Activated CD4-positive, alpha-beta T cell treated with anti-CD3 and anti-CD28 coated beads, Interleukin-10, Interleukin-2, amounts not matched to agents 100 ng/mL and 50 ng/mL, durations not matched to agents 16 hours and 8 hours (primary cell): Measurements from ENCODE around the gene PNMA8C.
"Not testable (repeated sequence)": the region's sequence is repeated elsewhere in the genome, so short reads cannot be mapped to it uniquely, and the experiment has no call there.

Experiments
- DNase-seq: peaks from one replicate; pipeline ENCODE4 v3.0.0-alpha.2; 2020

PNMA8C gene

DNA sequence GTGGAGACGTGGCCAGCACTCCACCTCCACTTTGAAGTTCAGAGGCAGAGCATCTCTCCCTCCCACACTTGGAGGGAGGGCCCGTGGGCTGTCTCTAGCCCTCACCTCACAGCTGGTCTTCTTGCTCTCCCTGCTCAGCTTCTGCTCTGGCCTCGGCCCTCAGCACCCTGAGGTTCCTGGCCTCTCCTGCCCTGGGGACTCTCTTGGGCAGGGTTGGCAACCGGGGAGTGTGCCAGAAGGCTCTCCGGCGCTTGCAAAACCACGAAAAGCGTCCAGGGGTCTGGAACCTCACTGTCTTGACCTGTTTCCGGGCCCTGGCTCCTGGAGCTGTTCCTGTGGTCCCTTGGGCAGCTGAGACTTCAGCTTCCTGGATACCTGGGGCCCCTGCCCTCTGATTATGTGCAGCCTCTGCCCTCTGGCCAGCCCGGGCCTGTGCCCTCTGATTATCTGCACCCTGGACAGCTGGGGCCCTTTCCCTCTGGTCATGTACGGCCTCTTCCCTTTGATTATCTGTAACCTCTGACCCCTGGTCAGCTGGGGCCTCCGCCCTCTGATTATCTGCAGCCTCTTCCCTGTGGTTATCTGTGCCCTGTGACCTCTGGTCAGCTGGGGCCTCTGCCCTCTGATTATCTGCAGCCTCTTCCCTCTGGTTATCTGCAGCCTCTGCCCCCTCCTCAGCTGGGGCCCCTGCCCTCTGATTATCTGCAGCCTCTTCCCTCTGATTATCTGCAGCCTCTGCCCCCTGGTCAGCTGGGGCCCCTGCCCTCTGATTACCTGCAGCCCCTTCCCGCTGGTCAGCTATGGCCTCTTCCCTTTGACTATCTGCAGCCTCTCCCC lies 17.4 kb downstream of the PNMA8C start:
- no peak for DNase-seq

DNA sequence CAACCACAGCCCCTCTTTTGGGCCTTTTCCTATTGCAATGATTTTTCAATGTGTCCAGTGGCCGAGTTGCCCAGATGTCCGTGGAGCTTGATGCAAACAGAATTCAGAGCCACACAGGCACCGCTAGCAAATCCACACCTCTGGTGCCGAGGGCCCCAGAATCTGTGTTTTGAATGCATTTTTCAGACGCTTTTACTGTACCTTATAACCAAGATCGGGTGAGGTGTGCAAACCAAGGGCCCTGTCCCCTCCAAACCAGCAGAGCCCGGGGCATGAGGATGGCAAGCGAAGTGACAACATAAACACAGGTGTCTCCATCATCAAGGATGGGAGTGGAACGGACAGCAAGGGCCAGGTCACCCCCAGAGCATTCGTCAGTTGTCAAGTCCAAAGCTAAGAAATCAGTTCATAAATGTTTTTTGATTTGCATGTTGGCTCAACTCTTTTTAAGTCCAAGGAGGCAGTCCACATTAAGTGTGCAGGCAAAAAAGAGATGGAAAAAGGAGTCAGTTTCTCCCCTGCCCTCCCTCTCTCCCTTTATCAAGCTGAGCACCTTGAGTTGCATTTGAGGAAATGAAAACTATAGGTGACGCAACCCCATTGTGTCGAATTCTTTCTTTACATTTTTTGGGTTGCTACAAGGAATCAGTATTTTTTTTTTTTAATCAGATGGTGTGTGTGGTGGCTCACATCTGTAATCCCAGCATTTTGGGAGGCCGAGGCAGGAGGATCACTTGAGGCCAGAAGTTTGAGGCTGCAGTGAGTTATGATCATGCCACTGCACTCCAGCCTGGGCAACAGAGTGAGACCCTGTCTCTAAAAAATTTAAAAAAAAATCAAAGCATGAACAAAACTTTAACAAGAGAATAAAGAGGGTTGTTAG lies 18.3 kb downstream of the PNMA8C start:
- DNase-seq: no peak

DNA sequence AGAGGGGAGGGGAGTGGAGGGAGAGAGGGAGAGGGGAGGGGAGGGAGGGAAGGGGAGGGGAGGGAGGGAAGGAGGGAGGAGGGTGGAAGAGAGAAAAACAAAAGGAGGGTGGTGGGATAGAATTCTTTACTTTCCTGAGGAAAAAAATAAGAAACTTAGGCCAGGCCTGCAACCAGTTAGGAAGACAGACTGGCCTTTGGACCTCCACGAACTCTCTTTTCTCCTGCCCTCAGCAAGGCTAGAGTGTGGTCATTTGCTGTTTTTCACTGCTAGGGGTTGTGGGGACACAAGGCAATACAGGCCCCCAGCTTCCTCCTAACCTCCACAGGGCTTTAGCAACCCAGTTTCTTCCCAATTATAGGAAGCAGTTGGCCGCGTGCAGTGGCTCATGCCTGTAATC lies 19.5 kb downstream of the PNMA8C start:
- no peak for DNase-seq

DNA sequence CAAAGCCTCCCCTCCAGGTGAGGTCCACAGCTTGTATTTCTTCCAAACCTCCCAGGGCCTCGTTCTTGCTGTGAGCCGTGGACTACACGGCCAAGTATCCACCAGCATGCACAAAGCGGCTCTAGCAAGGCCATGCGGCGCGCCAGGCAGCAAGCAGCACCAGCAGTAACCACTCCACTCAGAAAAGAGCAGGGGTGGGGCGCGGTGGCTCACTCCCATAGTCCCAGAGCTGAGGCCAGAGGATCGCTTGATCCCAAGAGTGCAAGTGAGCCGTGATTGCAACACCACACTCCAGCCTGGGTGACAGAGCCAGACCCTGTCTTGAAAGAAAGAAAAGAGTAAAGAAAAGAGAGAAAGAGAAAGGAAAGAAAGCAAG lies 20.1 kb downstream of the PNMA8C start:
- no peak for DNase-seq

DNA sequence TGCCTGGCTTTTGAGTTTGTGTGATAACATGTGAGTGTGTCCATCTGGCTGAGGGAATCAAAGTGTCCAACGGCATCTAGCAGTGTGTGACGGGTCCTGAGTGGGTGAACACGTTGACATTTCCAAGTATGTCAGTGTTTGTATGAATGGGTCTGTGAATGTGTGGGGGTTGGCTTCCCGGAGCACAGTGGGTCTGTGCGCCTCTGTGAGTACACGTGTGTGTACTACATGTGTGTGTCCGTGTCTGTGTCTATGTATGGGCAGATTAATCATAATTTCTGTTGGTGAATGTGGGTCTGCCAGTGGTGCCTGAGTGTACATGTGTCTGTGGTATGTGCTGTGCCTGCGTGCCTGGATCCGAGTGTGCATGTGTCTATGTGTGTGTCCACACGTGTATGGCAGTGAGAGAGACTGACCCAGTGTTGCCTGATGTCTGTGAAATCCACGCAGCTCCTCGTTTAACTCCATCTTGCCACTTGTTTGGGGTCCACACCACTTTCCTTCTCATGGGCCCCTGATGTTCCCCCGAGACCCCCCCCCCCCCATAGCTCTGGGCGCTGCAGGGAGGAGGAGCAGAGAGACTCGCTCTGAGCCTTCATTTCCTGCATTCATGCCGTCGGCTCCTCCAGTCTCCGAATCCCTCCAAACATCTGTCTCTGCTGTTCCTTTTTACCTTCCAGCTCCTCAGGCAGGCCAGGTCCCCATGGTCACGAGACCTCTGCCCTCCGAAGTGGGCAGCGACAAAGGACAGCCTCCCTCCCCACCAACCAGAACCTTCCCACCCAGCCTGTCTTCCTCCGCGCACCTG lies 20.7 kb downstream of the PNMA8C start:
- DNase-seq: no peak

DNA sequence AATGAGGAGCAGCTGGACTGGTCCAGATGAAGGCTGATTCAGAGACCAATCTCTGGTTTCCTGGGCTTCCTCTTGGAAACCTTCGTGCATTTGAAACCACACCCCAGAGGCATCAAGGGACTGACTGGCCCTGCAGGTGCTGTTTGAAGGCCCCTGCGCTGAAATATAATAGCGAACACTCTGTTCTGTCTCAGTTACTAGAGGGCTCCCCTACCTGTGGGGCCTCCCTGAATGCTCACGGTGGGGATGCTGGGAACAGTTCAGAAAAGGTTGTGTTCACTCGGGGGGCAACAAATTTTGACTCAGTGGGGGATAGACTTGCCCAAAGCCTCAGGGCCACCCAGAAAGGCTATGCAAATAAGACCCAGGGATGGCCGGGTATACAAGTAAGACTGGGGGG lies 21.8 kb downstream of the PNMA8C start:
- DNase-seq: no peak

DNA sequence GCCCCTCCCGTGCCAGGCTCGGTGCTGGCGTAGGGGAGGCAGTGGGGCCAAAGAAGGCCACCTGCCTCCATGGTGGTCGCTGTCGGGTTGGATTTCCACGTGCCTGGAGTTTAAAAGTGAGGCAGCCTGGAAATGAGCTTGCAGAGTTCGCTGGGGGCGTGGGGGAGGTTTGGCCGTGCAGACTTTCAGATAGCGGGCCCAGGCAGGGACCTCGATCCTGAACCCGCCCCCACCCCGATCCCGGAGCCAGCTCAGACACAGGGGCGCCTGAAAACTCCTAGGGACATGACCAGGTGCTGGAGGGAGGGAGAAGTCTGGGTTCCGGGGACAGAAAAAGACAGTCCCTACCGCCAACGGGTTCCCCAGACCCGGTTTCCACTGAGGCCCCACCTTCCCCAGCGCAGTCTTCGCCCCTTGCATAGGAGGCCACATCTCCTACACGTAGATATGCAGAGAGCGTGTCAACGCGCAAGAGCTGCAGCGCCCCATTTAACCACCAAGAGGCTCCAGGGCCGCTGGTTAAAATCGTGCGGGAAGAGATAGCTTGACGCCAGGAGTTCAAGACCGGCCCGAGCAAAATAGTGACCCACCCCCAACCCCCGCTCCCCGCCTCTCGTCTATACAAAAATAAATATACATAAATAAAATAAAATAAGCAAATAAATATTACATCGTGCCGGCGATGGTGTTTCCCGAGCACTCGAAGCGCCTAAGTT lies 23.8 kb downstream of the PNMA8C start:
- peak; percentile 27 for DNase-seq

DNA sequence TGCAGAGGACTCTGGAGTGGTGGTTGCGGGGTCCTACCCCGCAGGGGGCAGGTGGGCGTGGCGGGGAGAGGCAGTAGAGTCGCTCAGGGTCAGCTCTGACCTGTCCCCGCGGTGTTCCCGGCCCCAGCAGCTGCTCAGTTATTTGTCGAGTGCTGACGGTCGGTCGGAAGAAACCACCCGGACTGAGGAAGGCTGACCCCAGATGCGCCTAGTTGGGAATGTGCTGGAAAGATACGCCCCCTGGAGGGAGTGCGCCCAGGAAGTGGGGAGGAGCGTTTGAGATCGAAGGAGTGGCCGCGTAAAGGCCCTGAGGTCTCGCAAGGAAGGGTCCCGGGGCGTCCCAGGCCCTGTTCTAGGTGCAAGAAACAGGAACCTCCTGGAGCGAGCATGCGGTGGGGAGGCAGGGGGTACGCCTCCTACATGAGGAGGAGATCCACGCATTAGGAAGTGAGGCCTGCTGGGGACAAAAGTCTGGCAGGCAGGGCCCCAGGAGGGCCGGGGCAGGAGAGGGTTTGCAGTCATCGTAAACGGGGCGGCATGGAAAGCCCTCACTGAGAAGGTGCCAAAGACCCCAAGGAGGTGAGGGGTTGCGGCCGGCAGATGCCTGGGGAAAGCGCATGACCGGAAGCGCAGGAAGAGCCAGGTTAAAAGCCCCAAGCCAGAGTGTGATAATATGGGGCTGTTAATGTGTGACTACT lies 24.5 kb downstream of the PNMA8C start:
- no peak for DNase-seq

DNA sequence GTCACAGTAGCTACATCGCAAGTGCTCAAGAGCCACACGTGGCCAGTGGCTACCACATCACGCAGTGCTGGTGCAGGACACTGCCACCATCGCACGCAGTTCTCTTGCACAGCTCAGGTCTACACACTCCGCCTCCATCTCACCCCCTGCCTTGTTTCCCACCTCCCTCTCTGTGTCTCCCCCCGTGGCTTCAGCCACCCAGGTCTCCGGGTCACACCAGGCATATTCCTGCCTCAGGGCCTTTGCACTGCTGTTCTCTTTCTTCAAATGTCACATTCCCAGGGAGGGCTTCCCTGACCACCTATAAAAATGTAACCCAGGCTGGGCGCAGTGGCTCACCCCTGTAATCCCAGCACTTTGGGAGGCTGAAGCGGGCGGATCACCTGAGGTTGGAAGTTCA lies 26.0 kb downstream of the PNMA8C start:
- no peak for DNase-seq

DNA sequence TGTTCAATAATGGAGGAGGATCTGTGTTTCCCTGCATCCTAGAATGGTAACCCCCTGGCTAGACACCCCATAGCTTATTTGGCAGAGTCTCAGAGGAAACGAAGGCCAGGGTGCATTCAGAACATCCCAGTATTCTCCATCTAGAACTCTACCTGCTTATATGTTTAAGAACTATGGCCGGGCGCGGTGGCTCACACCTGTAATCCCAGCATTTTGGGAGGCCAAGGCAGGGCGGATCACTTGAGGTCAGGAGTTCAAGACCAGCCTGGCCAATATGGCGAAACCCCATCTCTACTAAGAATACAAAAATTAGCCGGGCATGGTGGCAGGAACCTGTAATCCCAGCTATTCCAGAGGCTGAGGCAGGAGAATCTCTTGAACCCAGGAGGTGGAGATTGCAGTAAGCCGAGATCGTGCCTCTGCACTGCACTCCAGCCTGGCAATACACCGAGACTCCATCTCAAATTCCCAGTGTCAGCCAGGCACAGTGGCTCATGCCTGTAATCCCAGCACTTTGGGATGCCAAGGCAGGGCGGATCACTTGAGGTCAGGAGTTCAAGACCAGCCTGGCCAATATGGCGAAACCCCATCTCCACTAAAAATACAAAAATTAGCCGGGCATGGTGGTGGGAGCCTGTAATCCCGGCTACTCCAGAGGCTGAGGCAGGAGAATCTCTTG lies 30.8 kb downstream of the PNMA8C start:
- not testable (repeated sequence) for DNase-seq

DNA sequence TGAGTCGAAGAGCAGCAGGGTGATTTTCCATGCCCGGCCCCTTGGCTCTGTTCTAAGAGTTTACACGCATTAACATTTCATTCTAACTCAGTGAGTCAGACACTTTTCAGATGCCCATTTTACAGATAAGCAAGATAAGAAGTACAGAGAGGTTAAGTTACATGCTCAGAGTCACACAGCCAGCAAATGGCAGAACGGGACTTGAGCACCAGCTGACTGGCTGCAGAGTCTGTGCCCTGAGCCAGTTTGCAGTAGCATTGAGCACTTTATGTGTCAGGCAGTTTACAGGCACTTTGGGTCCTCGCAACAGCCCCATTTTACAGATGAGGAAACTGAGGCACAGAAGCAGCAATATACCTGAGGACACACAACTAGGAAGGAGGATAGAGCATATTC lies 34.3 kb downstream of the PNMA8C start:
- DNase-seq: no peak

DNA sequence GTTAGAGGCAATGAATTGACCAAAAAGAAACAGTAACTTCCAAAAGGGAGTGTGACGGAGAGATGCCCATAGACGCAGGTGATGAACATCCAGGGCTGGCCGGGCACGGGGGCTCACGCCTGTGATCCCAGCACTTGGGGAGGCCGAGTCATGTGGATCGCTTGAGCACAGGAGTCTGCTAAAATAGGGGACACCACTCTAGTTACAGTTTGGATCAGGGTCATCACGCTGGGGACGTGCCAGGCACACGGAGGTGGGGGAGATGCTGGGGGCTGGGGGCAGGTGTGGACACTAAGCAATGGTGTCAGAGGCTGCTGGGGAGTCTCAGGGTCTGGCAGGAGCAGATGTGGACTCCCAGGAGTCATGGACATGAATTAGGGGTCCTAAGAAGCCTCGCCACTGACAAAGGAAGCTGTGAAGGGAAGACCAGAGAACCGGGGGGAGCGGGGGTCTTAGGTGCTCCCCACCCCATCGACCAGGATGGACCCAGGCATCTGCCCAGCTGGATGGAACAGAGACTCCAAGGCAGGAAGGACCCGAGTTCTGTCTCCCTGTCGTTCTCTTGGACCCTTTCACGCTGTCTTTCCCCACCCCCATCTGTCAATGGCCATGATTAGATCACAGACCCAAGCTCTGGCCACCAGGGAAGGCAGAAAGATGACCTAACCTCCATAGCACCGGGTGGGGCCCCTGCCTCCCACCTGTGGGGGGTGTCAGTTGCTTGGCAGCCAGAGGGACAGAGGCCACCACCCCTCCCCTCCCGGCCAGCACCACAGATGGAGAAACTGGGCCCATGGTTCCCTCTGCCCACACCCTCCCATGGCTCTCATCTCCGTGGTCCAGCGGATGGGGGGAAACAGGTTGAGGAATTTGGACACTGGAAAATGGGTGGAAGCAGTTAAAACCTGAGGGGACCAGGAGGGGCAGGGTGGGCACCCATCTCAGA lies 35.0 kb downstream of the PNMA8C start:
- DNase-seq: no peak

DNA sequence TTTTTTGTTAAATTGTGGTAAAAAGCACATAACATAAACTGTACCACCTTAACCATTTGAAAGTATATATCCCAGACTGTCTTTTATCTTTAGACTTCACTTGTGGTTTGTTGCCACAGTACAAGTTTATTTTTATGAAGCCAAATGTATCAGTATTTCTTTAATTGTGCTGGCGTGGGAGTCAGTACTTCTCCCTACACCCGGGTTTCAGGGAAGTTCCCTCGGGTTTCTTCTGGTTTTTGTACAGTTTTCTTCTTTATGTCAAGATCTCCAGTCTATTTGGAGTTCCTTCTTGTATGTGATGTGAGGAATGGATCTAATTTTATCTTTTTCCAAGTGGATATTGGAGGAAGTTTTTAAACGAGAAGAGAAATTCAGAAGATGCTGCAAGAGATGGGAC lies 35.9 kb downstream of the PNMA8C start:
- no peak for DNase-seq

DNA sequence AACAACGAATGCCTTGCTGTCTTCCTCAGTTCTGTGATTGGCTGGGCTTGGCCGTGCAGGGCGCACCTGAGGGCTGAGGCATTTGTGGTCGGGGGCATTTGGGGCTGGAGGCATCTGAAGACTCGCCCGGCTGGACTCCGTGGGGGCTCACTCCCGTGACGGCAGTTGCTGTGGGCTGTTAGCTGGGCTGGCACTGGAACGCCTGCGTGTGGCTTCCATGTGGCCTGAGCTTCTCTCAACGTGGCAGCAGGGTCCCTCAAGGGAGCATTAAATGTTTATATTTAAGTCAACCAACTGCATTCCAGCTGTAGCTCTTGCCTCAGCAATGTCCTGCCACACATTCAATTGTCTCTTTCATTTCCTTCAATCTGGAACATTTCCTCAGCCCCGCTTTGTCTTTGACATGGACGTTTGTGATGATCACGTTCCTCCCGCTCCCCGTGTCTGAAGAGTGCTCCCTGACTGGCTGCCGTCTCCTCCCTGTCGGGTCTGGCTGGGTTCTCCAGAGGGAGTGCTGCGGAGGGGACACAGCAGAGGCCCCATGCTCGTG lies 36.4 kb downstream of the PNMA8C start:
- DNase-seq: no peak

DNA sequence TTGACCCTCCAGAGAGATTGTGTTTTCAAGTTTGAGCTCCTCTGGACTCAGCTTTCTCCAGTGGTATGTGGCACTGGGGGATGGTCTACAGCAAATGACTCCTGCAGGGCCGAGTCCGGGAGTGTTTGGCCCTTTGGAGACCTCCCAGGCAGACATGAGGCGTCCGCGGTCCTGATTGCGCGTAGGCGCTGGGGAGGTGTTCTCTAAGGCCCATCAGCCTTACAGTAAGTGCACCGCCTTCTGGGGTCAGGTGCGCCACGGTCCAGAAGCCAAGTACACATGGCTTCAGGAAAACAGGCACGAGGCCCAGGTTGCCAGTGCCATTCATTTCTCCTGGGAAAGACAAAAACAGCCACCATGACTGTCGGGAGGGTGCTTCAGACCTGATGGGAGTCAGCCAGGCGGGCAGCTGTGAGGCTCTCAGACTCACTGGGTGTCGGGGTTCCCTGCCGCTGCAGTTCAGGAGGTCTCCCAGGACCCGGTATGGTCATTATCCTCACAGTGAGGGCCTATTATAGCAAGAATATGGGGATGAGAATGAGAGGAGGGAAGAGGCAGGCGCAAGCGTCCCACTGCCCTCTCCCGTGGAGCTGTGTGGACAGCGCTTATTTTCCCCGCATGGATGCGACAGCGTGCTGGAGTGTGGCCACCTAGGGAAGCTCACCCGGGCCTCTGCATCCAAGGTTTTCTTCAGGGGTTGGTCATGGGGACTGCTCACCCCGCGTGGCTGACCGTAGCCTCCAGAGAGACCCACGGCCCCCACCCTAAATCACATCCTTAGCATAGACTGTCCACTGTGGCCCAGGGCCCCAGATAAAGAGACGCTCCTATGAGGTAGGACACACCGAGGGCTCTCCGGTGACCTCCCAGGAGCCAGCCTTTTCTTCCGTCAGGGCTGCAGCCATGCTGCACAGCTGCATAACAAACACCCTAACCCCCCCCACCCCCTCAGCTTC lies 37.2 kb downstream of the PNMA8C start:
- DNase-seq: no peak

DNA sequence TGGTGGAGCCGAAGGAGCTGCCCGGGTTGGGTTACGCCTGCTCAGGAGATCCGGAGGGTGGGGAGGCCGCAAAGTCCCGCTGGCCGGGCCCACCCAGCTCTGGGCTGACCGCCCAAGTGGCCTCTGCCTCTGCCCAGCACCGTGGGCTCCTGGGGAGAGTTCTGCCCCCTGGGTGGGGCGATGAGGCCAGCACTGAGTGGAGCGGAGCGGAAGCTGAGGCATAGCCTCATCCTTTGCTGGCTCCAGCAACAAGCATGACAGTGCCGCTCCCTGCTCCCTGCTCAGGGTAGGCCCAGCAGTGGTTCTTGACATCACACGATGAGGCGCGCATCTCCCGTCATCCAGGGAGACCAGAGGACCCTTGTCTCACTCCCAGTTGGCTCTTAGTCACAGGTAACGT lies 37.9 kb downstream of the PNMA8C start:
- no peak for DNase-seq

DNA sequence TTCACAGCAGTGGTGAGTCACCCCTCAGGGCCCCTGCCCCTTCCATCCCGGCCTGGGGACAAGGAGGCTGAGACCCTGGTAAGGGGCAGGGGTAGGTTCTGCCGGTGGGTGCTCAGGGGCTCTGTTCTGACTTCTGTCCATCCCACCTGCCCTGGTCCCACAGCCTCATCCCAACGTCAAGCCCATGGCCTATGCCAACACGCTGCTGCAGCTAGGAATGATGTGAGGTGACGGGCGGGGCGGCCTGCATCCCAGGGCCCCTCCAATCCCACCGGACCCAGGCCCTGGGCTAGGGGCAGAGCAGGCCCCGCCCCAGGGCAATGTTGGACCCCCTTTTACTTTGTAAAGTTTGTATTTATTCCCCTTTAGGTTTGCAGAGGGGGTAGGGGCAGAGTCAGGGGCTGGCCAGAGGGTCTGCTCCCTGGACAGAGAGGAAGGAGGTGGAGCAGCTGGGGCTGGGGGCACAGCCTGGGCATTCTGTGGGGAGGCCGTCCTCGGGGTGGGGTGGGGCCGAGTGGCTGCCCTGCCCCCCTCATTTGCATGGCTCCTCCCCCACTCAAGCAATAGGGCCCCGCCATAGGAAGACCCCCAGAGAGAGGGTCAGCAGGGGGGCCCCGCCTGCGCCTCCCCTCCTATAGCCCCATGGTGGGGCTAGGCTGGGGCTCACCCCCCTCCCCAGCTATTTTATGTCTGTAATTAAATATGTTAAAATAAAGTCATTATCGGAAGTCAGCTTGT lies 38.4 kb downstream of the PNMA8C start:
- DNase-seq: no peak
